GM18508 (cell line): ENCODE results near the gene GPD1L.
"Not testable (repeated sequence)": the region's sequence is repeated elsewhere in the genome, so short reads cannot be mapped to it uniquely, and the experiment has no call there.

Experiments
- ATAC-seq: cut with Tn5 transposase; IDR thresholded peaks from one replicate; pipeline ENCODE4 v1.9.1; 2021; ENCODE audit warnings: moderate number of reproducible peaks; ENCODE audit not compliant: insufficient read depth, unreplicated experiment

The GPD1L gene

GRCh38 chr3:32104492-32104891 is 1.9 kb upstream of the GPD1L start:
- ATAC-seq = no peak

- ATAC-seq = no peak
Measured at GRCh38 chr3:32105291-32106131, 909 bp upstream of the GPD1L start.

- no peak for ATAC-seq
Measured at GRCh38 chr3:32106929-32107362, 526 bp downstream of the GPD1L start.

- not testable (repeated sequence) for ATAC-seq
Measured at GRCh38 chr3:32108224-32108623, 1.8 kb downstream of the GPD1L start.

GRCh38 chr3:32109256-32109655 is 2.8 kb downstream of the GPD1L start:
- no peak for ATAC-seq

GRCh38 chr3:32110233-32110760 is 3.9 kb downstream of the GPD1L start:
- no peak for ATAC-seq

GRCh38 chr3:32111560-32111959 is 5.1 kb downstream of the GPD1L start:
- ATAC-seq = no peak

- no peak for ATAC-seq
Measured at GRCh38 chr3:32113566-32113965, 7.1 kb downstream of the GPD1L start.

GRCh38 chr3:32113981-32114545 is 7.6 kb downstream of the GPD1L start:
- ATAC-seq = no peak

- not testable (repeated sequence) for ATAC-seq
Measured at GRCh38 chr3:32114546-32115386, 8.3 kb downstream of the GPD1L start.

- no peak for ATAC-seq
Measured at GRCh38 chr3:32117320-32117719, 10.9 kb downstream of the GPD1L start.

GRCh38 chr3:32118215-32118614 is 11.8 kb downstream of the GPD1L start:
- ATAC-seq = no peak

- no peak for ATAC-seq
Measured at GRCh38 chr3:32120471-32120870, 14.1 kb downstream of the GPD1L start.

- no peak for ATAC-seq
Measured at GRCh38 chr3:32121137-32121536, 14.7 kb downstream of the GPD1L start.

- no peak for ATAC-seq
Measured at GRCh38 chr3:32123620-32124019, 17.2 kb downstream of the GPD1L start.

GRCh38 chr3:32125012-32125411 is 18.6 kb downstream of the GPD1L start:
- no peak for ATAC-seq

- ATAC-seq = no peak
Measured at GRCh38 chr3:32126305-32127015, 20.0 kb downstream of the GPD1L start.

GRCh38 chr3:32127219-32127826 is 20.9 kb downstream of the GPD1L start:
- ATAC-seq = no peak

GRCh38 chr3:32128936-32129335 is 22.5 kb downstream of the GPD1L start:
- no peak for ATAC-seq

- ATAC-seq = no peak
Measured at GRCh38 chr3:32129832-32130231, 23.4 kb downstream of the GPD1L start.
